Measurements from ENCODE around the gene SLC35F3. TPM values are rescaled to one million over a fixed set of nuclear protein-coding genes. Genes with fewer than 3 reads are reported as not detected.

SLC35F3 gene
- total RNA-seq, 1 donor from 2014 or later = 0.52 TPM

DNA sequence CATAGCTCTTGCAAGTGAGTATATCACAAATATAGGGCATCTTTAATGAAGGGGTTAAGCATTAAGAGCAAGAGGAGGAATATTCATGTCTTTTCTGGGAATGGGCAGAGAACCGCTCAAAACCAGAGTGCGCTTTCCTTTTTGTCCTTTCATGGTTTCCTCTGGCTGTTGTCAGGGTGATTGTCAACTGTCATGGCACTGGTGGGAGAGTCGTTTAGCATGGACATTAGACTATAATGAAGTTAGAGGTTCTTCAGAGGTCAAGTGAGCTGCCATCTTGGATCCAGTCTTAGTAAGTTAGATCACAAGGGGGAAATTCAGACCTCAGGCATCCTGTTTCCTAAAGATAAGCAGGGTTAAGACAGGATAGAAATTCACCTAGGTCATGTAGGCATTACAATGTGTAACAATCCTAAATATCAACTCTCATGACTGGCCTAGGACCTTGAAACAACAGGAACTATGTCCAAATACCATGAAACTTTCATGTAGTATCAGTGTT lies 456.7 kb downstream of the SLC35F3 start:
- H3K4me1 ChIP-seq (ENCODE audit: control insufficient read depth in 3 of 3, insufficient read depth in 3 of 3, low read length in 3 of 3) = no peaks in the 10 kb centered on the region
- no peaks in the 10 kb centered on the region for H3K9me3 ChIP-seq (ENCODE audit: control insufficient read depth in 3 of 3, low read length in 3 of 3)
- H3K27ac ChIP-seq (ENCODE audit: low read depth, low read length) = no peak overlapping the region

DNA sequence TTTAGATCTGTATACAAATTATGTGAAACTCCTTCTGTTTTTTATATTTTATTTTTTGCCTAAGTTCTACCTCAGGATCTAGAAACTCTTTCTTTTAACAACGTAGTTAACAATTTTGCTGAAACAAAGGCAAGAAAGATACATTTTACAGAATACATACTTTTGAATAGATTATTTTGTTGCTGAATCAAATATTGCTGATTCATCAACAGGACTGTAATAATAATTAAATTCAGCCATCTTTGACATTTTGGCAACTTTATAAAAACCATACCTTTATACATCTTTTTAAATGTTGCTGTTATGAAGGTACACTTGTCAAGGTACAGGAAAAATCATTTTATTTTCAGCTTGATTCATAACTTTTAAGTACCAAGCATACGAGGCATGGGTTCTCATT lies 458.1 kb downstream of the SLC35F3 start:
- Histone ChIP-seq H3K36me3 (ENCODE audit: control insufficient read depth in 3 of 3, insufficient read depth in 3 of 3, low read length in 3 of 3) (no peaks in the 10 kb centered on the region), H3K27ac (ENCODE audit: low read depth, low read length) (no peak overlapping the region), H3K9ac (ENCODE audit: low read depth in 1 of 3, low read length in 3 of 3) (no peak overlapping the region), H3K9me3 (ENCODE audit: control insufficient read depth in 3 of 3, low read length in 3 of 3) (no peaks in the 10 kb centered on the region), H3K4me3 (ENCODE audit: low read length in 3 of 3) (no peak overlapping the region), H3K4me1 (ENCODE audit: control insufficient read depth in 3 of 3, insufficient read depth in 3 of 3, low read length in 3 of 3) (no peaks in the 10 kb centered on the region), H3K27me3 (ENCODE audit: control insufficient read depth in 3 of 3, insufficient read depth in 3 of 3, low read length in 3 of 3) (no peaks in the 10 kb centered on the region)

More for the DNA sequence above, 456.7 kb downstream of the SLC35F3 start:
- Histone ChIP-seq H3K27me3 (ENCODE audit: control insufficient read depth in 3 of 3, insufficient read depth in 3 of 3, low read length in 3 of 3) (peaks cover 0 to 5% (median 0%) of the 10 kb centered on the region in 3 donors), H3K4me3 (ENCODE audit: low read length in 3 of 3) (no peak overlapping the region), H3K36me3 (ENCODE audit: control insufficient read depth in 3 of 3, insufficient read depth in 3 of 3, low read length in 3 of 3) (no peaks in the 10 kb centered on the region), H3K9ac (ENCODE audit: low read depth in 1 of 3, low read length in 3 of 3) (no peak overlapping the region)

DNA sequence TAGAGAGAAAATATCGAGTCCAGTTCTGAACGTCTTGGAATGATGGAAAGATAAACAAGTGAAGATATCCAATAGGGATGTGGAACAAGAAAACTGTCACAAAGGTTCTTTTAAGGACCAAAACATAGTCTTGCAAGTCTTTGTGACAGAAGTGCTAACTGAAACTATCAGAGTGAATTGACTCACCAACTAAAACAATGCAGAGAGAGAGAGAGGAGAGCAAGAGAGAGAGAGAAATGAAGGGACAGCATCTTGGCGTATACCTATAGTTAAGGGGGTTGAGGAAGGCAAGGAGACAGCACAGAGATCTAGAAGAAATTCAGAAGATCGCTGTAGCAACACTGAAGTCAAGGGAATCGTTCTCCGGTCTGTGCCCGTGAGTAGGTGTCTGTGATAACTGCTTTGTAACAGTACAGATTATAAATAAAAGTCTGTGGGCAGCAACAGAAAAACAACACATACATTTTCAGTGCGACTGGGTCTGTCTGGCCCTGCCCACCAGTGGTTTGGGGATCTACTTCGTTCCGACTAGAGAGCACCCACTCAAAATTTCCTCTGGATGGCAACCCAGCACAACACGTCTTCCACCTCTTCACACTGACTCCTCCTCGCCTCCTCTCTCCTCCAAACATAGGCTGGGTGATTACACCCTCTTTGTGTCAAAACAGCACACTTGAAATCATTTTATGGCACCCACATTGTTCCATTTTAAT lies 464.0 kb downstream of the SLC35F3 start:
- H3K9ac ChIP-seq (ENCODE audit: low read depth in 1 of 3, low read length in 3 of 3) = no peak overlapping the region
- no peaks in the 10 kb centered on the region for H3K9me3 ChIP-seq (ENCODE audit: control insufficient read depth in 3 of 3, low read length in 3 of 3)
- H3K4me3 ChIP-seq (ENCODE audit: low read length in 3 of 3) = no peak overlapping the region
- H3K27me3 ChIP-seq (ENCODE audit: control insufficient read depth in 3 of 3, insufficient read depth in 3 of 3, low read length in 3 of 3) = no peaks in the 10 kb centered on the region
- H3K4me1 ChIP-seq (ENCODE audit: control insufficient read depth in 3 of 3, insufficient read depth in 3 of 3, low read length in 3 of 3) = peaks cover 0 to 5% (median 0%) of the 10 kb centered on the region in 3 donors
- no peak overlapping the region for H3K27ac ChIP-seq (ENCODE audit: low read depth, low read length)
- no peaks in the 10 kb centered on the region for H3K36me3 ChIP-seq (ENCODE audit: control insufficient read depth in 3 of 3, insufficient read depth in 3 of 3, low read length in 3 of 3)

DNA sequence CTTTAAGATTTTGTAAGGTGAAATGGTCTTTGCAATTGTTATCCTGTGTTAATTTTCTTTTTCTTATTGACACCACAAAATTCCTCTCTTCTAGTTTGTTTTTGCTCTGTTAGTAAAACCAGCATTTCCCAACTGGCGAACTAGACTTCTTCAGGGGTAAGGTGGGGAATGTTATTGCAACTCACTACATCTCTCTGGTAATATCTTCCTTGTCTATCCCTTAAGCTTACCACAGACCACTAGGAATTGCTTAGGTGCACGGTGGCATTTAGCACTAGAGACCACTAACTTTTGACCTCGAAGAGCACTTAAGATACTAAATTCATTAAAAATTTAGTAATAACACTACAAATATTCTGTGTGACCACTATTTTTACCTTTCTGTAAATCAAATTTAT lies 464.6 kb downstream of the SLC35F3 start:
- no peak overlapping the region for H3K9ac ChIP-seq (ENCODE audit: low read depth in 1 of 3, low read length in 3 of 3)
- no peak overlapping the region for H3K4me3 ChIP-seq (ENCODE audit: low read length in 3 of 3)
- H3K9me3 ChIP-seq (ENCODE audit: control insufficient read depth in 3 of 3, low read length in 3 of 3) = no peaks in the 10 kb centered on the region
- peaks cover 0 to 7% (median 0%) of the 10 kb centered on the region in 3 donors for H3K4me1 ChIP-seq (ENCODE audit: control insufficient read depth in 3 of 3, insufficient read depth in 3 of 3, low read length in 3 of 3)
- H3K27ac ChIP-seq (ENCODE audit: low read depth, low read length) = no peak overlapping the region
- H3K27me3 ChIP-seq (ENCODE audit: control insufficient read depth in 3 of 3, insufficient read depth in 3 of 3, low read length in 3 of 3) = no peaks in the 10 kb centered on the region
- H3K36me3 ChIP-seq (ENCODE audit: control insufficient read depth in 3 of 3, insufficient read depth in 3 of 3, low read length in 3 of 3) = no peaks in the 10 kb centered on the region

DNA sequence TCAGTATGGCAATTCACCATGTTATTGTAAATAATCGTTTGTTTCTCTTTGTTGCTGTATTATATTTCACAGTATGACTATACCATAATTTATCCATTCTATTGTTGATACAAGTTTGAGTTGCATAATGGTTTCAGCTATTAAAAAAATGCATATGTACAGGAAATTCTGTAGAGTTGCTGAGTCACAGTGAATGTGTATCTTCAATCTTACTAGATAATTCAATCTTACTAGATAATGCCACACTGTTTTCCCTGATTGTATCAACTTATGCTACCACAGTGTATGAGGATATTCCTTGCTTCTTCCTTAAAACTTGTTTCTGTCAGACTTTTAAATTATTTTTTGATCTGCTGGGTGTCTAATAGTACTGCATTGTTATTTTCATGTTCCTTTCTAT lies 465.3 kb downstream of the SLC35F3 start:
- Histone ChIP-seq H3K36me3 (ENCODE audit: control insufficient read depth in 3 of 3, insufficient read depth in 3 of 3, low read length in 3 of 3) (no peaks in the 10 kb centered on the region), H3K9ac (ENCODE audit: low read depth in 1 of 3, low read length in 3 of 3) (no peak overlapping the region), H3K4me3 (ENCODE audit: low read length in 3 of 3) (no peak overlapping the region)

DNA sequence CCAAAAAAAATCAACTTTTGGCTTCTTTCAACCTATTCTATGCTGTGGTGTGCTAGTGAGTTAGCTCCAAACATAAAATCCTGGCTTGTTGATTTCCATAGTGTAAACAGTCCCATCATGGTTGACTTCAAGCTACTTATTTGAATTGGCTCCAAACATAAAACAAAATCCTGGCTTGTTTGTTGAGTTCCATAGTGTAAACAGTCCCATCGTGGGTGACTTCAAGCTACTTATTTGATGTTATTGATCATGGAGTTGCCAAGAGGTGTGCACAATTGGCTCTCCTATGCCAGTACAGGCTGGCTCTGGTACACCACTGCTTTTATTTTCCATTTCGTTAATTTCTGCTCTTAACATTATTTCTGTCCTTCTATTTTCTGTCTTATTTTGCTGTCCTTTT lies 466.9 kb downstream of the SLC35F3 start:
- H3K27ac ChIP-seq (ENCODE audit: low read depth, low read length) = no peak overlapping the region
- H3K4me1 ChIP-seq (ENCODE audit: control insufficient read depth in 3 of 3, insufficient read depth in 3 of 3, low read length in 3 of 3) = peaks cover 12 to 22% (median 13%) of the 10 kb centered on the region in 3 donors
- H3K9ac ChIP-seq (ENCODE audit: low read depth in 1 of 3, low read length in 3 of 3) = no peak overlapping the region
- H3K36me3 ChIP-seq (ENCODE audit: control insufficient read depth in 3 of 3, insufficient read depth in 3 of 3, low read length in 3 of 3) = peaks cover 8 to 13% (median 9%) of the 10 kb centered on the region in 3 donors
- no peaks in the 10 kb centered on the region for H3K9me3 ChIP-seq (ENCODE audit: control insufficient read depth in 3 of 3, low read length in 3 of 3)
- H3K27me3 ChIP-seq (ENCODE audit: control insufficient read depth in 3 of 3, insufficient read depth in 3 of 3, low read length in 3 of 3) = no peaks in the 10 kb centered on the region
- H3K4me3 ChIP-seq (ENCODE audit: low read length in 3 of 3) = no peak overlapping the region

More for the DNA sequence above, 465.3 kb downstream of the SLC35F3 start:
- H3K27me3 ChIP-seq (ENCODE audit: control insufficient read depth in 3 of 3, insufficient read depth in 3 of 3, low read length in 3 of 3) = no peaks in the 10 kb centered on the region
- no peak overlapping the region for H3K27ac ChIP-seq (ENCODE audit: low read depth, low read length)
- H3K9me3 ChIP-seq (ENCODE audit: control insufficient read depth in 3 of 3, low read length in 3 of 3) = no peaks in the 10 kb centered on the region
- peaks cover 7 to 15% (median 7%) of the 10 kb centered on the region in 3 donors for H3K4me1 ChIP-seq (ENCODE audit: control insufficient read depth in 3 of 3, insufficient read depth in 3 of 3, low read length in 3 of 3)

DNA sequence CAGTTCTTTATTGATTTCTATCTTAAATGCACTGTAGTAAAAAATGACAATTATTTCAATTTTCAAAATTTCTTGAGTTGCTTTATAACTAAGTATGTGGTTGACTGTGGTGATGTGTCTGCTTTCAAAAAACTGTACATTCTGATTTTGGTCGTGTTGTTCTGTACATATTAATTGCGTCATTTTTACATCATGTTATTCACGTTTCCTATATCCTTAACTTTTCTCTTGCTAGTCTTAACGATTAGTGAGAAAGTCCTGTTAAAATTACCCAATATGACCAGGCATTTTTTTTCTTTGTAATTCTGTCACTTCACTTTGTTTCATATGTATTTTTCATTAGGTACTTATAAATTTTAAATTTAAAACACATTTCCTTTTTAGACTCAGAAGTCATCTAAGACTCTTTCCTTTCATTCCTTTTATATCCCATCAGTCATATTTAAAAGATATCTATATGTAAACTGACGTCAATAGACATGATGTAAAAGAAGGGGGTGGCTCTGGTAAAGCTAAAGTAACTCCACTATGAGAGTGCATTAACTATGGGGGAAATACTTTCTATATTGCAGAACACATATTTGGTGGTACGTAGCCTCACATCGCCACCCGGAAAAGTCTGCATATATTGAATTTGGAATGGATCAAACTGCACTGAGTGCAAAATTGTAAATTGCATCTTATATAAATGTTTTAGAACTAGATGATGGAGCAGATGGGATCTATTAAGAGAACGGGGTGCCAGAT lies 467.7 kb downstream of the SLC35F3 start:
- Histone ChIP-seq H3K4me1 (ENCODE audit: control insufficient read depth in 3 of 3, insufficient read depth in 3 of 3, low read length in 3 of 3) (peaks cover 12 to 22% (median 13%) of the 10 kb centered on the region in 3 donors), H3K36me3 (ENCODE audit: control insufficient read depth in 3 of 3, insufficient read depth in 3 of 3, low read length in 3 of 3) (peaks cover 14 to 18% (median 14%) of the 10 kb centered on the region in 3 donors), H3K27me3 (ENCODE audit: control insufficient read depth in 3 of 3, insufficient read depth in 3 of 3, low read length in 3 of 3) (no peaks in the 10 kb centered on the region), H3K9ac (ENCODE audit: low read depth in 1 of 3, low read length in 3 of 3) (peak overlapping the region; percentile 97 to 99 (median 98)), H3K4me3 (ENCODE audit: low read length in 3 of 3) (peak overlapping the region; percentile 92 to 99 (median 98)), H3K27ac (ENCODE audit: low read depth, low read length) (no peak overlapping the region), H3K9me3 (ENCODE audit: control insufficient read depth in 3 of 3, low read length in 3 of 3) (no peaks in the 10 kb centered on the region)

DNA sequence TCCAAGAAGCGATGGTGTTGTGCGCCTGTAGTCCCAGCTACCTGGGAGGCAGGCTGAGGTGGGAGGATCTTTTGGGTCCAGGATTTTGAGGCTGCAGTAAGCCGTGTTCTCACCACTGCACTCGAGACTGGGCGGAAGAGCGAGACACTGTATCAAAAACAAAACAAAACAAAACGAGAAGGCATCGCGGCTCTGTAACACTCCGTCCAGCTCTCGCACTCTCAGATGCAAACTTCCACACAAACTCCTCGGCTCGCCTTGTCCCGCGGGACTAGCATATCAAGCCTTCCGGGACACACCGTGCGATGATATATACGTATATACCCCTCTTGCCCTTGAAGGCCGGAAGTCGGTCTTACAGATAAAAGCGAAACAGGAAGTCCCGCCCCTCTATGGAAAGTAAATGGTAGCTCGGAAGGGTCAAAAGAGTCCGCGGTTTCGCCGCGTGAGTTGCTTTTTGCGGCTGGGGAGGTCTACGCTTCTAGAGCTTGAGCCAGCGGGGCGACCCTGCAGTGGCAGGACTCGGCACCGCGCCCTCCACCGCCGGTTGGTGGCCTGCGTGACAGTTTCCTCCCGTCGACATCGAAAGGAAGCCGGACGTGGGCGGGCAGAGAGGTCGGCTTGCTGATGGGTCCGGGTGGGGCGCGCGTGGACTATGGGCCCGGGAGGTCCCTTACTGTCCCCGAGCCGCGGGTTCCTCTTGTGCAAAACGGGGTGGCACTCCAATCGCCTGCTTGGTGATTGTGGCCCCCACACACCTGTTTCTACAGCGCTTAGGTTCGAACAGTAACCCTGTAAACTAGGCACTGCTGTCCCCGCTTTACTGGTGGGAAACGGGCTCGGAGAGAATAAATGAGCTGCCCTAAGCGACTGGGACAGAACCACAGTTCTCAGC lies 468.8 kb downstream of the SLC35F3 start, which contains the start of gene COA6:
Gene COA6, plus strand, starts transcription at position 393 of the 895 bp plus-strand sequence. Its CDS starts 11 bp downstream, at position 404.
- Histone ChIP-seq H3K27me3 (ENCODE audit: control insufficient read depth in 3 of 3, insufficient read depth in 3 of 3, low read length in 3 of 3) (no peaks in the 10 kb centered on the region), H3K9me3 (ENCODE audit: control insufficient read depth in 3 of 3, low read length in 3 of 3) (no peaks in the 10 kb centered on the region), H3K27ac (ENCODE audit: low read depth, low read length) (peak within 1 kb of the TSS; percentile 97), H3K4me1 (ENCODE audit: control insufficient read depth in 3 of 3, insufficient read depth in 3 of 3, low read length in 3 of 3) (peaks cover 12 to 22% (median 13%) of the 10 kb centered on the region in 3 donors), H3K4me3 (ENCODE audit: low read length in 3 of 3) (peak within 1 kb of the TSS; percentile 92 to 99 (median 98)), H3K36me3 (ENCODE audit: control insufficient read depth in 3 of 3, insufficient read depth in 3 of 3, low read length in 3 of 3) (peaks cover 21 to 26% (median 24%) of the 10 kb centered on the region in 3 donors), H3K9ac (ENCODE audit: low read depth in 1 of 3, low read length in 3 of 3) (peak within 1 kb of the TSS; percentile 97 to 99 (median 98))

DNA sequence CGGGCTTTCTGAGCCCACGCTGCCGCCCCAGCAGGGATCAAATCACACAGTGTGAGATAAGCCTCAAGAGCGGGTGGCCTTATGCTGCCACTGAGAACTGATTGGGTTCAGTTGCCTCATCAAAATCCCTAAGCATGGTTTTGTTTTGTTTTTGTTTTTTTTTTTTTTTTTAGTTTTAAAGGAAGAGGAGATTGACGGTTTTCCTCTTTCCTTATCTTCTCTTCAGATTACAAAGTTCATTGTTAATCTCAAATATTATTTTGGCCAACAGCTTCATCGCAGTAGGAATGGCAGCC lies 469.4 kb downstream of the SLC35F3 start:
- Histone ChIP-seq H3K4me1 (ENCODE audit: control insufficient read depth in 3 of 3, insufficient read depth in 3 of 3, low read length in 3 of 3) (peaks cover 12 to 22% (median 13%) of the 10 kb centered on the region in 3 donors), H3K9ac (ENCODE audit: low read depth in 1 of 3, low read length in 3 of 3) (peak overlapping the region; percentile 97 to 99 (median 98)), H3K4me3 (ENCODE audit: low read length in 3 of 3) (peak overlapping the region; percentile 92 to 99 (median 98)), H3K27me3 (ENCODE audit: control insufficient read depth in 3 of 3, insufficient read depth in 3 of 3, low read length in 3 of 3) (no peaks in the 10 kb centered on the region), H3K36me3 (ENCODE audit: control insufficient read depth in 3 of 3, insufficient read depth in 3 of 3, low read length in 3 of 3) (peaks cover 21 to 27% (median 24%) of the 10 kb centered on the region in 3 donors), H3K9me3 (ENCODE audit: control insufficient read depth in 3 of 3, low read length in 3 of 3) (no peaks in the 10 kb centered on the region), H3K27ac (ENCODE audit: low read depth, low read length) (peak overlapping the region; percentile 97)
